Ramos (cell line): ENCODE measurements around the gene RPTOR.

Experiments
- in situ Hi-C: fragments of 300-500 bp; cut with MboI; formaldehyde crosslinking; loops from one replicate; pipeline ENCODE4 v1.14.3; 2022; ENCODE audit warnings: low sequenced_read_pairs; ENCODE audit not compliant: unreplicated experiment

The RPTOR gene

GRCh38 chr17:80701730-80702129 is 157.1 kb downstream of the RPTOR start:
- in situ Hi-C loops, result no loop called here

- in situ Hi-C loops, result no loop called here
Measured at GRCh38 chr17:80702315-80703141, 157.9 kb downstream of the RPTOR start.

- in situ Hi-C loops, result no loop called here
Measured at GRCh38 chr17:80703142-80703478, 158.5 kb downstream of the RPTOR start.

GRCh38 chr17:80704381-80704819 is 159.8 kb downstream of the RPTOR start:
- in situ Hi-C loops, result no loop called here

- in situ Hi-C loops, result no loop called here
Measured at GRCh38 chr17:80704894-80705293, 160.3 kb downstream of the RPTOR start.

- in situ Hi-C loops, result no loop called here
Measured at GRCh38 chr17:80705988-80706387, 161.3 kb downstream of the RPTOR start.

GRCh38 chr17:80706463-80706867 is 161.8 kb downstream of the RPTOR start:
- in situ Hi-C loops, result no loop called here

GRCh38 chr17:80708480-80708879 is 163.8 kb downstream of the RPTOR start:
- in situ Hi-C loops, result no loop called here

GRCh38 chr17:80709090-80709695 is 164.6 kb downstream of the RPTOR start:
- in situ Hi-C loops, result no loop called here

- in situ Hi-C loops, result no loop called here
Measured at GRCh38 chr17:80710714-80711302, 166.2 kb downstream of the RPTOR start.

- in situ Hi-C loops, result no loop called here
Measured at GRCh38 chr17:80712089-80712488, 167.5 kb downstream of the RPTOR start.

- in situ Hi-C loops, result no loop called here
Measured at GRCh38 chr17:80712606-80713005, 168.0 kb downstream of the RPTOR start.

GRCh38 chr17:80716986-80717719 is 172.5 kb downstream of the RPTOR start:
- in situ Hi-C loops, result no loop called here

GRCh38 chr17:80717720-80718083 is 173.1 kb downstream of the RPTOR start:
- in situ Hi-C loops, result no loop called here

- in situ Hi-C loops, result no loop called here
Measured at GRCh38 chr17:80718428-80718827, 173.8 kb downstream of the RPTOR start.

GRCh38 chr17:80719449-80719848 is 174.8 kb downstream of the RPTOR start:
- in situ Hi-C loops, result no loop called here

GRCh38 chr17:80720610-80721577 is 176.3 kb downstream of the RPTOR start:
- in situ Hi-C loops, result no loop called here

GRCh38 chr17:80722661-80723060 is 178.0 kb downstream of the RPTOR start:
- in situ Hi-C loops, result no loop called here

- in situ Hi-C loops, result no loop called here
Measured at GRCh38 chr17:80724775-80725266, 180.2 kb downstream of the RPTOR start.

GRCh38 chr17:80725517-80725916 is 180.9 kb downstream of the RPTOR start:
- in situ Hi-C loops, result no loop called here
